A549 (cell line): ENCODE measurements around the gene TMX4.

Experiments used
- CEBPB ChIP-seq, 2 experiments: fragments of >200 bp in 1 of 2; sonication (Bioruptor Twin) in 1 of 2; formaldehyde crosslinking in 1 of 2; IDR thresholded peaks; 2 replicates each; pipeline ENCODE4 v1.6.1; 2012 to 2016
- POLR2A ChIP-seq: IDR thresholded peaks from 2 replicates; pipeline ENCODE4 v1.6.1; 2012; ENCODE audit warnings: mild to moderate bottlenecking, low read length
- ZFP36 ChIP-seq: fragments of 450-650 bp; IDR thresholded peaks from 2 replicates; pipeline ENCODE4 v1.6.1; 2014; ENCODE audit warnings: borderline replicate concordance; ENCODE audit not compliant: partially characterized antibody
- TF ChIP-seq, protein P1 (sequence below): fragments of >200 bp; sonication (Bioruptor Twin); formaldehyde crosslinking; IDR thresholded peaks from 3 replicates; pipeline ENCODE4 v1.6.1; 2016

DNA sequence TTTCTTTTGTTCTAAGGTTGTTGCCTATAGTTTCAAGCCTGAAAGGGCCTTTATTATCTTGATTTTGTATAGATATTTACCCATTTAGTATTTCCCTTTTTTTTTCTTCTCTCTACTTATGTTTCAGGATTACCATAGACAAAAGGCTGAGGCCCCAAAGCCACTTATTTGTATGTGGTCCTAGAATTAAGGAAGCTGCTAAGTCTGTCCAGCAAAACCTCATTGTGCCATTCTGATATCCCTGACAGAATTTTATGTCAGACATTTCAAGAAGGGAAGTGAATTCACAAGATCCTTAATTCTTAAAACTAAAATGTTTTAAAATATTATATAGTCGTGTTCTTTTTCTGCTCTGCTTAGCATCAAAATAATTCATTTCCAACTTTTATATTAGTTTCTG is 86.2 kb downstream of the TMX4 start:
- no peak for TF ChIP-seq CEBPB (IDR thresholded peaks at IDR 0.05)
- TF ChIP-seq, protein P1, sequence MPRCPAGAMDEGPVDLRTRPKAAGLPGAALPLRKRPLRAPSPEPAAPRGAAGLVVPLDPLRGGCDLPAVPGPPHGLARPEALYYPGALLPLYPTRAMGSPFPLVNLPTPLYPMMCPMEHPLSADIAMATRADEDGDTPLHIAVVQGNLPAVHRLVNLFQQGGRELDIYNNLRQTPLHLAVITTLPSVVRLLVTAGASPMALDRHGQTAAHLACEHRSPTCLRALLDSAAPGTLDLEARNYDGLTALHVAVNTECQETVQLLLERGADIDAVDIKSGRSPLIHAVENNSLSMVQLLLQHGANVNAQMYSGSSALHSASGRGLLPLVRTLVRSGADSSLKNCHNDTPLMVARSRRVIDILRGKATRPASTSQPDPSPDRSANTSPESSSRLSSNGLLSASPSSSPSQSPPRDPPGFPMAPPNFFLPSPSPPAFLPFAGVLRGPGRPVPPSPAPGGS, result no peak
- TF ChIP-seq POLR2A, result no peak
- TF ChIP-seq ZFP36, result no peak
